ENCODE data around the gene RAB3IP.

The RAB3IP gene

GRCh38 chr12:69738351-69739286, at the start of gene RAB3IP:
Gene RAB3IP (plus strand): TSS chr12:69738860. CDS start chr12:69755409, 16,549 bp downstream.
- DNase-seq (ENCODE audit: low read depth in 2 of 2): peak; percentile 84 to 93

- no peak for DNase-seq (ENCODE audit: low read depth in 2 of 2)
Observed at GRCh38 chr12:69689638-69690037, 49.0 kb upstream of the RAB3IP start.

- DNase-seq (ENCODE audit: low read depth in 2 of 2): no peak
Observed at GRCh38 chr12:69694123-69694522, 44.5 kb upstream of the RAB3IP start.

- DNase-seq (ENCODE audit: low read depth in 2 of 2): no peak
Observed at GRCh38 chr12:69698054-69698453, 40.6 kb upstream of the RAB3IP start.

GRCh38 chr12:69698769-69699540, 39.7 kb upstream of the RAB3IP start, which contains the start of gene BEST3:
Gene BEST3 (minus strand): TSS chr12:69699303. CDS start chr12:69697798, 1,505 bp downstream.
- no peak for DNase-seq (ENCODE audit: low read depth in 2 of 2)

GRCh38 chr12:69701826-69702225, 36.8 kb upstream of the RAB3IP start:
- DNase-seq (ENCODE audit: low read depth in 2 of 2): no peak

GRCh38 chr12:69703146-69703642, 35.5 kb upstream of the RAB3IP start:
- no peak for DNase-seq (ENCODE audit: low read depth in 2 of 2)

- no peak for DNase-seq (ENCODE audit: low read depth in 2 of 2)
Observed at GRCh38 chr12:69704357-69704756, 34.3 kb upstream of the RAB3IP start.

- DNase-seq (ENCODE audit: low read depth in 2 of 2): no peak
Observed at GRCh38 chr12:69708649-69709048, 30.0 kb upstream of the RAB3IP start.

GRCh38 chr12:69712826-69713225, 25.8 kb upstream of the RAB3IP start:
- DNase-seq (ENCODE audit: low read depth in 2 of 2): no peak

- DNase-seq (ENCODE audit: low read depth in 2 of 2): no peak
Observed at GRCh38 chr12:69714542-69714941, 24.1 kb upstream of the RAB3IP start.

- DNase-seq (ENCODE audit: low read depth in 2 of 2): no peak
Observed at GRCh38 chr12:69719336-69720316, 19.0 kb upstream of the RAB3IP start.

- no peak for DNase-seq (ENCODE audit: low read depth in 2 of 2)
Observed at GRCh38 chr12:69720750-69721149, 17.9 kb upstream of the RAB3IP start.

- DNase-seq (ENCODE audit: low read depth in 2 of 2): no peak
Observed at GRCh38 chr12:69726922-69727321, 11.7 kb upstream of the RAB3IP start.

- DNase-seq (ENCODE audit: low read depth in 2 of 2): no peak
Observed at GRCh38 chr12:69732088-69732487, 6.6 kb upstream of the RAB3IP start.

GRCh38 chr12:69733638-69734037, 5.0 kb upstream of the RAB3IP start:
- no peak for DNase-seq (ENCODE audit: low read depth in 2 of 2)

GRCh38 chr12:69739287-69740191, 879 bp downstream of the RAB3IP start:
- DNase-seq (ENCODE audit: low read depth in 2 of 2): peak; percentile 5 to 20

- no peak for DNase-seq (ENCODE audit: low read depth in 2 of 2)
Observed at GRCh38 chr12:69744109-69744508, 5.4 kb downstream of the RAB3IP start.

- no peak for DNase-seq (ENCODE audit: low read depth in 2 of 2)
Observed at GRCh38 chr12:69751476-69751875, 12.8 kb downstream of the RAB3IP start.

GRCh38 chr12:69755302-69755701, 16.6 kb downstream of the RAB3IP start:
- DNase-seq (ENCODE audit: low read depth in 2 of 2): no peak

All from stimulated activated CD4-positive, alpha-beta T cell treated with anti-CD3 and anti-CD28 coated beads, Interleukin-1b, Interleukin-23, amount 100 ng/mL, for 1 hour (primary cell).